CD1c-positive myeloid dendritic cell (primary cell): ENCODE data around the gene TEX53.
A peak's percentile ranks its signal among the peaks of the same experiment; 100 is the strongest.

Experiments used
- DNase-seq: peaks from one replicate; pipeline ENCODE4 v3.0.0-alpha.2; 2016; ENCODE audit errors: extremely low spot score

TEX53 gene

GRCh38 chr9:114638404-114638803 is 19.2 kb downstream of the TEX53 start:
- no peak for DNase-seq

GRCh38 chr9:114634387-114634786 is 23.2 kb downstream of the TEX53 start:
- DNase-seq: no peak

DNA sequence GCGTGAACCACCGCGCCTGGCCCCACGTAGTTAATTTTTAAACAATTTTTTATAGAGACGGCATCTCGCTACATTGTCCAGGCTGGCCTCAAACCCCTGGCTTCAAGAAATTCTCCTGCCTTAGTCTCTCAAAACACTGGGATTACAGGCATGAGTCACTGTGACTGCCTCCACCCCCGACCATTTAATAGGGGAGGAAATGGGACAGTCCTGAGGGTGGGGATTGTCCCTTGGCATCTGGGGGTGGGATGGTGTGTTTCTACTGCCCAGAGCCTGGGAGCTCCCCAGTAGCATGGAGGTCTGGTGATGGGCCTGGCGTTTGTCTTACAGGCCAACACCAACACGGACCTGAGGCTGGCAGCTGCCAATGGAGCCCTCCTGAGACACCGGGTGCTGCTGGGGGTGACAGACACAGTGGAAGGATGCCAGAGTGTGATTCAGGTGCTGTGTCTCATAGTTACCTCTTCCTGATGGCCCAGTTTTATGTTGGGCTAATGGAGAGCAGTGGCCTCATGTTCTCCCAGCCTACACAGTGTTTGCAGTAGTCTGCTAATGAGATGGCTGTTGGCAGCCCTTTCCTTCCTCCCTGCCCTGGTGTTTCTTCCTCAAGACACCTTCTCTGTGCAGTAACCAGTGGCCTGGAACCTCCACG is 24.0 kb downstream of the TEX53 start:
- no peak for DNase-seq

- no peak for DNase-seq
Observed at GRCh38 chr9:114631166-114631565, 26.4 kb downstream of the TEX53 start.

DNA sequence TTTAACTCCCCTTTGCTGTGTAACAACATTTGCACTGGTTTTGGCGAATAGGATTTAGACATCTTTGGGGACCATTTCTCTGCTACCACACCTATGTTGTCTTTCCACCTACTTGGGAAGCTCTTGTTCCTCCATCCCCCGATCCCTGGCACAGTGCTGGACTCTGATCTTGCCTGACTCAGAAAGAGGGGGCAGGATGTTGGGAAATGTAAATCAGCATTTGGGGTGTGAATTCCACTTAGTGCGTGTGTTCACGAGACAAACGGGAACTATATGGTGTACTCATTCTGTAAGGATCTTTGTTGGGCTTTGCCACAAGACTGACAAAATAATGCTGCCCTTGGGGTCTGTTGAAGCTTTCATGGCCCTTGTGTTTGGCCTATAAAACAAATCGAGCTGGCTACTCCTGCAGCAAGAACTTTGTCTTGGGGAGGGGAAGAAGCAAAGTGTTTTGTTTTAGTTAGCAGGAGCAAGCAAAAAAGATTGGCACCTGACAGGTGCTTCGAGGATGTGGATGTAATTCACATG is 28.0 kb downstream of the TEX53 start:
- no peak for DNase-seq

- DNase-seq: no peak
Observed at GRCh38 chr9:114627553-114627952, 30.1 kb downstream of the TEX53 start.

DNA sequence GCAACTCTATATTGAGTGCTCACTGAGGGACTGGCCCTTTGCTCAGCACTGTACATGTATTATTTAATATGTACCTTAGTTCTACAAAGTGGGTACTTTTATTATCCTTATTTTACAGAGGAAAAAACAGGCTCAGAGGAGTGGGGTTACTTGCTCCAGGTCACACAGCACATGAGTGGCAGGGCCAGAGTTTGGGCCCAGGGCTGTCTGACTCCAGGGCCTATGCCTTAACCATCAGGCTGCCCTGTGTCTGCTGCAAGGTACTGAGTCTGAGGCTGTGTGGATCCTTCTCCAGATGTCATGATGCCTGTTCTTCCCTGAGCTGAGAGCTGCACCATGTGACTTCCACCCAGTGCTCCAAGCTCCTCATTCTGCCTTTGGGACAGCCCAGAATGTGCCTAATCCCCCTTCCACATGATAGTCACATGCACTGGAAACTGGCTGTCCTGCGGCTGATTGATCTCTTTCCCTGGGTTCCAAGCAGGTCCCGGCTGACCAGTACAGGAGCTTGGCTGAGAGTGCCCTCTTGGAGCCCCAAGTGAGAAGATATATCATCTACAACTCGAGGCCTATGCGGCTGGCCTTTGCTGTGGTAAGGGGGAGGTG is 31.1 kb downstream of the TEX53 start:
- no peak for DNase-seq

DNA sequence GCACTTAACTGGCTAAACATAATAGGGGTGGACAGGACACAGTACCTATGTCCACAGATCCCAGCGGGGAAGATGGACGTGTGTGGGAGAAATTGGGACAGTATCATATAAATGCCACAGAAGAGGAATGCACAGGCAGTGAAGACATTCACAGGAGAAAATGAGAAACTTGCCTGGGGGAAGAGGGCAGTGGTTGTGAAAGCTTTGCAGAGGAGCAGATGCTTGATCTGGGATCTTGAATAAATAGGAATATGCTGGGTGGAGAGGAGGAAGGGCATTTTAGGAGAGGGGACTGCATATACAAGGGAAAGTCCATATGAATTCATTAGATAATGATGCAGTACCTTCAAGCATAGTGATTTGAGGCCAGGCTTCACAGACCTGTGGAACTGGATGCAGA is 32.9 kb downstream of the TEX53 start:
- DNase-seq: no peak

DNA sequence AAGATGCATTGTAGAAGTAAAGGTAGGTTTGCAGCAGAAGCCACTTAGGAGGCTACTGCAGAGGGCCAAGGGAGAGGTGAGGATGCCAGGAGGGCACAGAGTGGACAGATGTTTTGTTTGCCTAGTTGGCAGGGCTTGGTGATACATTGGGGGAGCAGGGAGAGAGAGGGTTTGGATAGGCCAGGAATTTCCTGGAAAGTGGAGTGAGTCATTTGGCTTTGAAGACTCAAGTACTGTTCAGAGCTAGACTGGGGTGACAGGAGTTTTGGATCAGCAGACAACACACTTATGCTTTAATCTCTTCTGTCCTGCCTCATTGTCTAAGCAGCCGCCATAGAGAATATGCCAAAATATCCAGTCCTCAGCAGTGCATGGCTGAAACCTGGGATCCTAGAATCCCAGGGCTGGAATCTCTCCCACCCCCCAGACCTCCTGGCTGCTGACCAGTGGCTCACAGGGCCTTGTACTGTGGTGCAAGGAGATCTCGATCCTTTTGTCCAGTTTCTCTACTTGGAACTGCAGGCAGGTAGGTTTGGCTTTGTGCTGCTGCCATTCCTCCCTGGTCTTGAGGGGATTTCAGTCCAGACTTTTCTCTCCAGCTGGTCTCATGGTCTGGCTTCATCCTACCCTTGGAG is 35.5 kb downstream of the TEX53 start:
- no peak for DNase-seq

DNA sequence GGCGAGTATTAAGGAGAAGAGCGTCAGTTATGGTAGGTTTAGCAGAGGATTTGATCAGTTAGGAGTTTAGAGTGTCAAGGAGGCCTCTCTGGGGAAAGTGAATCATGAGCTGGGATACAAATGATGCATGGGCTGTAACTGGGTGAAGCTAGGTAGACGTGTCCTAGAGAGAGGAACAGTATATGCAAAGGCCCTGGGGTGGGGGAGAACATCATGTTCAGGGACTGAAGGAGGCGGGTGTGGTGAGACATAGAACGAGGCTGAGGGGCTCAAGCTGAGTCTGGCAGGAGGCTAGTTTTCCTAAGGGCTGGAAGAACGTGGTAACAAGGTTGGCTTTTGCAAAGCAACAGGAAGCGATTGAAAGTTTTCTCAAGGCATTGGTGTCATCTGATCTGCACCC is 36.0 kb downstream of the TEX53 start:
- DNase-seq: no peak

DNA sequence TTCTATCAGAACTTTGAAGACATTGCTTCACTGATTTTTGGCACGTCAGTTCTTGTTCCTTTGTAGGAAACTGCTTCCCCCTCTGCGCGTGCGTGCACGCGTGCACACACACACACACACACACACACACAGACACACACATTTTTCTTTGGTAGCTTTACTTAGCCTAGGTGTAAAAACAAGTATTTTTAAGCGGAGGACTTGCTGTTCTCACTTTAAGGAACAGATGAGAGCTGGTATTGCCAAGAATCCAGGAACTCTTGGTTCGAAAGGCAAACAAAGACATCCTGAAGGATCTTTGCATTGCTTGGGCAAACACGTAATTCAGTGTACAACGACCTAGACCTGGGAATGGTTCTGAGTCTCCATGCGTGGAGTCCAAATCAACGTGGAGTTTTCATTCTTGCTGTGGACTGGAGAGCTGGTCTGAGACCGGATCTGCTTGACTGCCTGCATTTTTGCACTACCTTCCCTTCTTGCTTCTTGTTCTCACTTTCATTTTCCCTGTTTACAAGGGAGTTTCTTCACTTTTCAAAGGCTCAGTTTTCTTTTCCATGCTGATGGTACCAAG is 38.3 kb downstream of the TEX53 start:
- peak; percentile 68 for DNase-seq

GRCh38 chr9:114616684-114617520 is 40.7 kb downstream of the TEX53 start:
- peak; percentile 82 for DNase-seq

DNA sequence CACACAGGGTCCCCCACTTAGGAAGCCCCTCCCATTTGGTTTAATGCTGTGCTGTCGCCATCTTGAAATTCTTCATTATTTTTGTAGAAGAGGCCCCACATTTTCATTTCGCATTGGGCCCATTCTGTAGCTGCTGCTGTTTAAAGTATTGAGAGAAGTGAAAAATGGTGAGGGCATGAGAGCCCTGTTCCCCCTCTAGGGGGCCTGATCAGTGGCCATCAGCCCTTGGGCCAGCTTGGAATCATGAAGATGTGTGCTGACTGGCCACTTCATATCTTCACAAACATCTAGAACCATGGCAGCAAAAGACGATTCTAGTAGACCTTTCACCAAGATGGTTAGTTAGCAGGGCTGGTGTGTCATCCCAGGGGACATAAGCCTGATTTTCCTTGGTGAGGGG is 43.2 kb downstream of the TEX53 start:
- no peak for DNase-seq

DNA sequence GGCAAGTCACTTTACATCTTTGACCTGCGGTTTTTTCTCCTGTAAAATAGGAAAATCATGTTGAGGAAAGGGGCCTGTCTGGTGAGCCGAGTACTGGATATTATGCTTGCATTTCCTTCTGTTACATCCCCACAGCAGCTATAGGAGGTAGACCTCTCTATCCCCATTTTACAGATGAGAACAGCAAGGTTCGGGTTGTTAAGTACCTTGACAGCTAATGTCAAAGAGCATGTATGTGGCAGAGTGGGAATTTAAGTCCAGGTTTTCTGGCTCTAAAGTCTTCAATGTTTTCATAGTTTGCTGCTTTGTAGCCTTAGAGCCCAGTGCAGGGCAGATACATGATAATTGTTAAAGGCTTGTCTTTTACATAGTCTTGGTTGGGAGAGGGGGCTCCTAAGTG is 43.7 kb downstream of the TEX53 start:
- DNase-seq: no peak

DNA sequence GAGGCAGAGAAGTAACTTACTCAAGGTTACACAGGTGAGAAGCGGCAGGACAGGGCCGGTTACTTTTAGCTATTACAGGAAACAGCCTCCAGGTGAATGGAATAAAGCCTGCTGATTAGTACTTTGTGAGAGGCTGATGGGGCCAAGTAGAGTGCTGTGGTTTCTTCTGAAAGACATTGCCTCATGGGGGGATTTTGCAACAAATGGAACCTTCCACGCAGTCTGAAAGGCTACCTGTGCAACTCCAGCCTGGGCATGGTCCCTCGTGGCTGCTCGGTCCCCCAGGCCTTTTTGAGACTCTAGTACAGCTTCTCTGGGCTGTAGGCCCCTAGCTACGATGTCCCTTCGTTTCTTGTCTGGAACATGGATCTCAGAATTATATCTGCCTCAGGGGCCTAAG is 44.5 kb downstream of the TEX53 start:
- DNase-seq: no peak

GRCh38 chr9:114612272-114612923 is 45.2 kb downstream of the TEX53 start:
- no peak for DNase-seq

DNA sequence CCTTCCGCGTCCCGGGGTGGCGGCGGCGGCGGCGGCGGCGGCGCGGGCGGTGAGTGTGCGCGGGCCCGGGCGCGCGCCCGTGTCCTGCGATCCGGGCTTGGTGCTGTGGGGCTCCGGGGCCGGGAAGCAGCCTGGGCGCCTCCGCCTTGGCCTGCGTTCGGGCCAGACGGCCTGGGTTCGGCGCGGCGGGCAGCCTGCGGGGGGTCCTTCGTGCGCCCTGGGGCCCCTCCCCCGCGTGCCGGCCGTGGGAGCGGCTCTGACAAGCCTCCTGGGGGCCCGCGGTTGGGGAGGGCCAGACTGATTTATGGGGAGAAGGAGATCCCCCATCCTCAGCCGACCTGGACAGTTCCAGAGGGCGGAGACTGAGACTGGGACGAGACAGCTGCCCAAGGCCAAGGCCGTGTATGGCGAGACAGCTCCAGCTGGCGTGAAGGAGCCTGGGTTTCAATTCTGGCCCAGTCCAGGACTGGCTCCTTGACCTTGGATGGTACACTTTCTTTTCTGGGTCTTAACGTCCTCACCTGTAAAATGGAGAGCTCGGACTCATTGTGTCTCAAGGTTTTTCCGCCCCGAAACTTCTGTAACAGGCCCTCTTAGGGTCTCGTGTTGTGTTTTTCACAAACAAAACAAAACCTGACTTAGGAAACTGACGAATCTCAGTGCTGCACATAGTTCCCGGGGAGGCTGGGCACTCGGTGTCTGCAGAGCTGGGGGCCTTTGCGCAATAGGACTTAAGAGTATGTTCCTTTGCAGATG is 45.9 kb downstream of the TEX53 start:
- peak; percentile 49 for DNase-seq

DNA sequence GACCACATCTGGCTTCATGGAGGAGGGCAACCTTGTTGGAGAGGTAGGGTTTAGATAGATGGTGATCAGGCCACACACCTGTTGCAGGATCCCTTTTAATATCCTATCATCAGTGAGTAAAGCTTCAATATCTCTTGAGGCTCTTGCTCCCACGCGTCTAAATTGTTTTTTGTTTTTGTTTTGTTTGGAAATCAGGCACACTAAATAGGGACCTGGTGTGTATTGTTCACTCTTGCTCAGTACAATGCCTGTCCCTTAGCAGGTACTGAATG is 49.1 kb downstream of the TEX53 start:
- no peak for DNase-seq

DNA sequence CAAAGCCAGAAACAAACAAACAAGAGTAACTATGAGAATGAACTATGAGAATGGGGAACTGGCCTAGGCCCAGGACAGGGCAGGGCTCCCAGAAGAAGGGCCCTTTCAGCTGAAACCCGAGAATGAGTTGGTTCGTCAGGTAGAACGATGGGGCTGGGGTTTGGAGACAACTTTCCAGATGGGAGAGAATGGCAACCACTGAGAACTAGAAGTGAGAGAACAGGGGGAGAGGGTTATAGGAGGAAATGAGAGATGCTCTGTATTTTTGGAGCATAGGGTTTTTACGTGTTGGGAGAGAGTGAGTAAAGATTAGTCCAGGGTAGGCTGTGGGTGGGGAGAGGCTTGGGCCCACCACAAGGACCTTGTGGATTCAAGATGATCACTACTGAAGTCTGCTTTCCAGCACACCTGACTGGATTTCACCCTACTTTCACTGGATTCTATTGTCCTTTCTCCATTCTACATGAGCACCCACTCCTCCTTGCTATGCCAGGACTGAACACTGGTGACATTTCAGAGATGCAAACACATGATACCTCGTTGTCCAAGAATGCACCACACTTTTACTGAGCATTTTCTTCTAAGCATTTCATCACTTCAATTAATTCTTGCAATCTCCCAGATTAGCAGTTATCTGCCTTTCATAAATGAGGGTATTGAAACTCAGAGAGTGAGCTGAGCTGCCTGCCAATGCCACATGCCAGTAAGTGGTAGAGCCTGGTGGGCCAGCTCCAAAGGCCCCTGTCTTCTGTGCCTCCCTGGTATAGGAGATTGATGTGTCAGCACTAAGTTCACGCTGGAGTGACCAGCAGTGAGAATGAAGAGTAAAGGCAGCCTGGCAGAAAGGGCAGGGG is 49.7 kb downstream of the TEX53 start:
- no peak for DNase-seq

DNA sequence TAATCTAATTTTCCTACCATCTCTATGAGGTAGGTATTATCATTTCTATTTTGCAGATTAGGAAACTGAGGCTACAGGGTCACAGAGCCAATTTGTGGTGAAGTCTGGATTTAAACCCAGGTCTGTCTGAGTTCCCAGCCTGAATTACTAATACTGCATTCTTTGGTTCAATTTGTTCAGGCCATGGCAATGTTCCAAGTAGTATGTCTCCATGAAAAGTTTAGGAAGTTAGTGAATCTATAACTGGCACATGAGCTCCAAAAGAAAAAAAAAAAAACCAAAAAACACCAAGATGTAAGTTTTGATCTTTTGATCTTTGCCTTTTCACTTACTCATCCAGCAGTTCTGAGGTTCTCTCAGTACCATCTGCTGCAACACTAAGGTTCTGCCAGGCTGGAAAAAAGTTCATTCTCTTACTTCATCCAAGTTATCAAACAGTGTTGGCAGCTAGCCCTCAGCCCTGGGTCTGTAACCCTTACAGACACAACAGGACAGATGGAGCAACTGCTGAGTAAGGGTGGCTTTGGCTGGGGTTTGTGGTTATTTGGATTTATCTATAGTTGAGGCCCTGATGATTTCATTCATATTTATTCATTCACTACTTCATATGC is 50.9 kb downstream of the TEX53 start:
- no peak for DNase-seq
